Upper lobe of right lung (tissue), 1 donor: Measurements from ENCODE around the gene FAM171A1. TPM values are rescaled to one million over a fixed set of nuclear protein-coding genes. Genes with fewer than 3 reads are reported as not detected.
"Not testable (repeated sequence)": the region's sequence is repeated elsewhere in the genome, so short reads cannot be mapped to it uniquely, and the experiment has no call there.

Experiments
- ATAC-seq: fragments of 200-7000 bp; cut with Tn5 transposase; one replicate; pipeline ENCODE4 v1.9.1; 2020; ENCODE audit warnings: mild to moderate bottlenecking, moderate library complexity
- DNase-seq: peaks from one replicate; pipeline ENCODE4 v3.0.0-alpha.2; 2020
- H3K27ac ChIP-seq: fragments of 200-600 bp; one replicate; pipeline ENCODE4 v1.8.0; 2022
- H3K27me3 ChIP-seq: fragments of 200-600 bp; one replicate; pipeline ENCODE4 v1.8.0; 2022; ENCODE audit warnings: mild to moderate bottlenecking
- H3K36me3 ChIP-seq: fragments of 200-600 bp; one replicate; pipeline ENCODE4 v1.8.0; 2022
- H3K4me1 ChIP-seq: fragments of 200-600 bp; one replicate; pipeline ENCODE4 v1.8.0; 2022
- H3K4me3 ChIP-seq: fragments of 200-600 bp; one replicate; pipeline ENCODE4 v1.8.0; 2022; ENCODE audit warnings: mild to moderate bottlenecking
- H3K9me3 ChIP-seq: fragments of 200-600 bp; one replicate; pipeline ENCODE4 v1.8.0; 2022
- intact Hi-C: fragments of 100-400 bp; cut with DNase I; formaldehyde crosslinking; loops from one replicate; pipeline ENCODE4 v1.11.0; 2022
- total RNA-seq: library from RNA; stranded (reverse); fragmentation: NEBNext Ultra II Directional; extraction: Animal tissue kit (Norgen Biotek cat#: 25700); gene quantifications from one replicate; pipeline ENCODE4 v1.2.1, GENCODE V29; 2021
- TF ChIP-seq, protein P1 (sequence below): fragments of 200-600 bp; IDR thresholded peaks from one replicate; pipeline ENCODE4 v1.8.0; 2022; ENCODE audit warnings: antibody characterized with exemption
- donor health status: DM: no; HTN: yes; CAD: no; lungs with severe emphysema.

Gene FAM171A1
- total RNA-seq, 1 donor from 2014 or later = 17.3 TPM

DNA sequence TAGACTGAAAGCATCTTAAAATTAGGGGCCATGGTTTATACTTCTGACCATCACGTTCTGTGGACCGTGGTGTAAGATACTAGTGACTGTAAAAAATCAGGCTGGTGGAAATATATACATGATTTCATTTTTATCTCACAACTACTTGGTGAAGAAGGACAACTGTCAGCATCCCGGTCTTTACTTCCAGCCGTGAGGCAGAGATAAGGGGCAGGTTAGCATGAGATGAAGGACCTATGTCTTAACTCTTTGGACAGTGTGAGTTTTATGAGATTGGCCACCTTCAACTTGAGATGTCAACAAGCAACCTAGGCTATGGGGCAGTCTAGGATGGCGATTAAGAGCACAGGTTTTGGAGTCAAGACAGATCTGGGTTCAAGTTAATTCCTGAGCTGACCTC, 37.5 kb upstream of the FAM171A1 start:
- Histone ChIP-seq H3K27ac (no peak overlapping the region), H3K4me3 (no peak overlapping the region), H3K9me3 (no peaks in the 10 kb centered on the region), H3K4me1 (no peaks in the 10 kb centered on the region), H3K36me3 (no peaks in the 10 kb centered on the region), H3K27me3 (no peaks in the 10 kb centered on the region)
- no peak for ATAC-seq
- TF ChIP-seq, protein P1, sequence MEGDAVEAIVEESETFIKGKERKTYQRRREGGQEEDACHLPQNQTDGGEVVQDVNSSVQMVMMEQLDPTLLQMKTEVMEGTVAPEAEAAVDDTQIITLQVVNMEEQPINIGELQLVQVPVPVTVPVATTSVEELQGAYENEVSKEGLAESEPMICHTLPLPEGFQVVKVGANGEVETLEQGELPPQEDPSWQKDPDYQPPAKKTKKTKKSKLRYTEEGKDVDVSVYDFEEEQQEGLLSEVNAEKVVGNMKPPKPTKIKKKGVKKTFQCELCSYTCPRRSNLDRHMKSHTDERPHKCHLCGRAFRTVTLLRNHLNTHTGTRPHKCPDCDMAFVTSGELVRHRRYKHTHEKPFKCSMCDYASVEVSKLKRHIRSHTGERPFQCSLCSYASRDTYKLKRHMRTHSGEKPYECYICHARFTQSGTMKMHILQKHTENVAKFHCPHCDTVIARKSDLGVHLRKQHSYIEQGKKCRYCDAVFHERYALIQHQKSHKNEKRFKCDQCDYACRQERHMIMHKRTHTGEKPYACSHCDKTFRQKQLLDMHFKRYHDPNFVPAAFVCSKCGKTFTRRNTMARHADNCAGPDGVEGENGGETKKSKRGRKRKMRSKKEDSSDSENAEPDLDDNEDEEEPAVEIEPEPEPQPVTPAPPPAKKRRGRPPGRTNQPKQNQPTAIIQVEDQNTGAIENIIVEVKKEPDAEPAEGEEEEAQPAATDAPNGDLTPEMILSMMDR = no peak
- no peak for DNase-seq
- intact Hi-C loops = no loop called here

DNA sequence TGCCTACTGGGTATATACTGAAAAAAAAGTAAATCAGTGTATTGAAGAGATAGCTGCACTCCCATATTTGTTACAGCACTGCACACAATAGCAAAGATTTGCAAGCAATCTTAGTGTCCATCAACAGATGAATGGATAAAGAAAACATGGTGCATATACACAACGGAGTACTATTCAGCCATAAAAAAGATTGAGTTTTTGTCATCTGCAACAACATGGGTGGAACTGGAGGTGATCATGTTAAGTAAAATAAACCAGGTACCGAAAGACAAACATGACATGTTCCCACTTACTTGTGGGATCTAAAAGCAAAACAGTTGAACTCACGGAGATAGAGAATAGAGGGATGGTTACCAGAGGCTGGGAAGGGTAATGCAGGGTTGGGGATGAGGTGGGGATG, 34.2 kb upstream of the FAM171A1 start:
- DNase-seq = no peak
- Histone ChIP-seq H3K4me1 (no peaks in the 10 kb centered on the region), H3K9me3 (no peaks in the 10 kb centered on the region), H3K27me3 (no peaks in the 10 kb centered on the region), H3K4me3 (no peak overlapping the region), H3K36me3 (no peaks in the 10 kb centered on the region), H3K27ac (no peak overlapping the region)
- ATAC-seq = no peak
- TF ChIP-seq, protein P1 = no peak
- intact Hi-C loops = no loop called here

DNA sequence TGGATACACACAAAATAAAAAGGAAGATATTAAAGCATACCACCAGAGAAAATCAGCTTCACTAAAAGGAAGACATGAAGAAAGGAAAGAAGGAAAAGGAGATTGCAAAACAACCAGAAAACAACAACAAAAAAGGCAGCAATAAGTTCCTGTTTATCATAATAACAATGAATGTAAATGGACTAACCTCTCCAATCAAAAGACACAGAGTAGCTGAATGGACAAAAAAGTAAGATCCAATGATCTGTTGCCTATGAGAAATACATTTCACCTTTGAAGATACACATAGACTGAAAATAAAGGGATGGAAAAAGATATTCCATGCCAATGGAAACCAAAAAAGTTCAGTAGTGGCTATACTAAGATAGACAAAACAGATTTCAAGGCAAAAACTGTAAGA, 30.3 kb upstream of the FAM171A1 start:
- H3K27me3 ChIP-seq = no peaks in the 10 kb centered on the region
- H3K4me3 ChIP-seq = no peak overlapping the region
- DNase-seq = no peak
- intact Hi-C loops = no loop called here
- H3K36me3 ChIP-seq = no peaks in the 10 kb centered on the region
- TF ChIP-seq, protein P1 = no peak
- no peaks in the 10 kb centered on the region for H3K4me1 ChIP-seq
- no peak for ATAC-seq
- no peaks in the 10 kb centered on the region for H3K9me3 ChIP-seq
- H3K27ac ChIP-seq = no peak overlapping the region

DNA sequence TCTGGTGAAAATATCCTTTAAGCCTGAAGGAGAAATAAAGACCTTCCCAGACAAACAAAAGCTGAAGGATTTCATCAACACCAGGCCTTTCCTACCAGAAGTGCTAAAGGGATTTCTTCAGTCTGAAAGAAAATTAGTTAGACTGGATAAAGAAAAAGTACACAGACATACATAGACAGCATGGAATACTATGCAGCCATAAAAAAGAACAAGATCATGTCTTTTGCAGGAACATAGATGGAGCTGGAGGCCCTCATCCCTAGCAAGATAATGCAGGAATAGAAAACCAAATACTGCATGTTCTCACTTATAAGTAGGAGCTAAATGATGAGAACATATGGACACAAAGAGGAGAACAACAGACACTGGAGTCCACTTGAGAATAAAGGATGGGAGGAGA, 29.4 kb upstream of the FAM171A1 start:
- H3K4me1 ChIP-seq, H3K36me3 ChIP-seq, H3K9me3 ChIP-seq, ATAC-seq, H3K27me3 ChIP-seq, H3K4me3 ChIP-seq, DNase-seq, intact Hi-C loops, H3K27ac ChIP-seq: not testable (repeated sequence)

DNA sequence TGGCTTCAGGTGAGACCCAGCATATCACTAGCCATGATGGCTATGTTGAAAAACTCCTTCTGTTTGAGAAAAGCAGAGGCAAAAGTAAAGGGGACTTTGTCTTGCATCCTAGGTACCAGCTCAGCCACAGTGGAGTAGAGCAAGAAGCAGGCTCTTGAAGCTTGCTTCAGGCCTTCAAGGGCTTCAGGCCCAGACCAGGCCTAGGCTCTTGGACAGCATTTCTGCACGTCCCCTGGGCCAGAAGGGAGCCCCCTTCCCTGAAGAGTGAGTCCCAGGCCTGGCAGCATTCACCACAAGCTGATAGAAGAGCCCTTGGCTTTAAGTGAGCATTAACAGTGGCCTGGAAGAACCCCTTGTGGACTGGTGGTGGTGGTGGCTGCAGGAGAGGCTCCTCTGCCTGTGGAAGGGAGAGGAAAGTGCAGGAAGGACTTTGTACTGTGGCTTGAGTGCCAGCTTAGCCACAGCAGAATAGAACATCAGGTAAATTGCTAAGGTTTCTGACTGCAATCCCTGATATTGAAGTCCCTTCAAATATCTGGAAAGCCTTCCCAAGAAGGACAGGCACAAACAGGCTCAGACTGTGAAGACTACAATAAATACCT, 28.1 kb upstream of the FAM171A1 start:
- intact Hi-C loops = no loop called here
- no peak overlapping the region for H3K27ac ChIP-seq
- ATAC-seq (no peak), DNase-seq (no peak)
- H3K4me3 ChIP-seq = no peak overlapping the region
- H3K36me3 ChIP-seq = no peaks in the 10 kb centered on the region
- TF ChIP-seq, protein P1 = no peak
- H3K9me3 ChIP-seq = no peaks in the 10 kb centered on the region
- H3K4me1 ChIP-seq = no peaks in the 10 kb centered on the region
- H3K27me3 ChIP-seq = no peaks in the 10 kb centered on the region

DNA sequence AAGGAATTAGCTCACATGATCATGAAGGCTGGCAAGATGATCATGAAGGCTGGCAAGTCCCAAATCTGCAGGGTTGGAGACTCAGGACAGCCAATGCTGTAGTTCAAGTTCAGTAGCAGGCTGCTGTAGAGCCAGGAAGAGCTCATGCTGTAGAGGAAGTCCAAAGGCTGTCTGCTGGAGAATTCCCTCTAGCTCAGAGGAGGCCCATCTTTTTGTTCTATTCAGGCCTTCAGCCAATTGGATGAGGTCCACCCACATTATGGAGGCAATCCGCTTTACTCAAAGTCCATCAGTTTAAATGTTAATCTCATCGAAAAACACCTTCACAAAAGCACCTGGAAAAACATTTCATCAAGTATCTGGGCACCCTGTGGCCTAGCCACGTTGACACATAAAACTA, 24.8 kb upstream of the FAM171A1 start:
- intact Hi-C loops = no loop called here
- Histone ChIP-seq H3K27ac (no peak overlapping the region), H3K9me3 (no peaks in the 10 kb centered on the region), H3K4me3 (no peak overlapping the region), H3K36me3 (no peaks in the 10 kb centered on the region), H3K4me1 (no peaks in the 10 kb centered on the region), H3K27me3 (no peaks in the 10 kb centered on the region)
- TF ChIP-seq, protein P1 = no peak
- DNase-seq (no peak), ATAC-seq (no peak)
